GM18870 (cell line): ENCODE data around the gene AKT1S1.
A peak's percentile ranks its signal among the peaks of the same experiment; 100 is the strongest.

Experiments used
- ATAC-seq: cut with Tn5 transposase; IDR thresholded peaks from one replicate; pipeline ENCODE4 v1.9.1; 2021; ENCODE audit warnings: moderate library complexity; ENCODE audit not compliant: unreplicated experiment

AKT1S1 gene

GRCh38 chr19:49884760-49885159 lies 7.6 kb upstream of the AKT1S1 start:
- no peak for ATAC-seq

GRCh38 chr19:49884109-49884508 lies 7.0 kb upstream of the AKT1S1 start:
- ATAC-seq, result no peak

GRCh38 chr19:49883094-49883493 lies 5.9 kb upstream of the AKT1S1 start:
- ATAC-seq, result no peak

GRCh38 chr19:49882643-49883042 lies 5.5 kb upstream of the AKT1S1 start:
- no peak for ATAC-seq

GRCh38 chr19:49881672-49882394 lies 4.7 kb upstream of the AKT1S1 start:
- no peak for ATAC-seq

GRCh38 chr19:49881186-49881585 lies 4.0 kb upstream of the AKT1S1 start:
- ATAC-seq, result no peak

- ATAC-seq, result no peak
Measured at GRCh38 chr19:49880162-49880869, 3.2 kb upstream of the AKT1S1 start.

- no peak for ATAC-seq
Measured at GRCh38 chr19:49879243-49879963, 2.2 kb upstream of the AKT1S1 start.

GRCh38 chr19:49878744-49879070 lies 1.6 kb upstream of the AKT1S1 start:
- no peak for ATAC-seq

- peak; percentile 20 for ATAC-seq
Measured at GRCh38 chr19:49877879-49878743, 956 bp upstream of the AKT1S1 start.

GRCh38 chr19:49876422-49877019 lies 634 bp downstream of the AKT1S1 start:
- ATAC-seq, result peak; percentile 33

- no peak for ATAC-seq
Measured at GRCh38 chr19:49875857-49876421, 1.2 kb downstream of the AKT1S1 start.

- ATAC-seq, result no peak
Measured at GRCh38 chr19:49875177-49875576, 2.0 kb downstream of the AKT1S1 start.

GRCh38 chr19:49874503-49875157 lies 2.5 kb downstream of the AKT1S1 start:
- ATAC-seq, result no peak

GRCh38 chr19:49873834-49874233 lies 3.3 kb downstream of the AKT1S1 start:
- no peak for ATAC-seq

- no peak for ATAC-seq
Measured at GRCh38 chr19:49873129-49873521, 4.0 kb downstream of the AKT1S1 start.

GRCh38 chr19:49872245-49873128 lies 4.7 kb downstream of the AKT1S1 start:
- ATAC-seq, result no peak

GRCh38 chr19:49871349-49871985 lies 5.7 kb downstream of the AKT1S1 start:
- no peak for ATAC-seq
